ENCODE results near the gene PHKB.

DNA sequence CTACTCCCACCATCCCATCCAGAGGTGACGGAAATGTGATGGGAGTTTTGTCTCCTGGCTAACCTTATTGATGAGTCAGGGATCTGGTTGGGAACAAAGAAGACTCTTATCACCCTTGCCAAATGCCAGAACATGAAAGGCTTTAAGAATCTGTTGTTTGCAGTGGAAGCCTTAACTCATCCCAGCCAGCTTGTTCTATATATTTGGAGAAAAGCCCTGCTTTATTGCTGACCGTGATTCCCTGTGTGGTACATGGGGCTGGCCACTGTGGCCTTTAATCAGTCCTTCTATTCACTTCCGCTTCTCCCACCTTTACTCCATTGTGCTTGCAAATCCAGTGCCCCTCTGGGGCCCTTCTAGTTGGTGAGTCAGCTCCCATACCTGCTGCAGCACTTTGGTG lies 156.6 kb downstream of the PHKB start:
- TF ChIP-seq POLR2A (IDR thresholded peaks at IDR 0.05), result no peak
- TF ChIP-seq, protein P1, sequence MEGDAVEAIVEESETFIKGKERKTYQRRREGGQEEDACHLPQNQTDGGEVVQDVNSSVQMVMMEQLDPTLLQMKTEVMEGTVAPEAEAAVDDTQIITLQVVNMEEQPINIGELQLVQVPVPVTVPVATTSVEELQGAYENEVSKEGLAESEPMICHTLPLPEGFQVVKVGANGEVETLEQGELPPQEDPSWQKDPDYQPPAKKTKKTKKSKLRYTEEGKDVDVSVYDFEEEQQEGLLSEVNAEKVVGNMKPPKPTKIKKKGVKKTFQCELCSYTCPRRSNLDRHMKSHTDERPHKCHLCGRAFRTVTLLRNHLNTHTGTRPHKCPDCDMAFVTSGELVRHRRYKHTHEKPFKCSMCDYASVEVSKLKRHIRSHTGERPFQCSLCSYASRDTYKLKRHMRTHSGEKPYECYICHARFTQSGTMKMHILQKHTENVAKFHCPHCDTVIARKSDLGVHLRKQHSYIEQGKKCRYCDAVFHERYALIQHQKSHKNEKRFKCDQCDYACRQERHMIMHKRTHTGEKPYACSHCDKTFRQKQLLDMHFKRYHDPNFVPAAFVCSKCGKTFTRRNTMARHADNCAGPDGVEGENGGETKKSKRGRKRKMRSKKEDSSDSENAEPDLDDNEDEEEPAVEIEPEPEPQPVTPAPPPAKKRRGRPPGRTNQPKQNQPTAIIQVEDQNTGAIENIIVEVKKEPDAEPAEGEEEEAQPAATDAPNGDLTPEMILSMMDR (IDR thresholded peaks at IDR 0.05), result no peak

Data from lower leg skin (tissue), 3 donors.